Adipose tissue (tissue), 3 donors: ENCODE measurements around the gene NEDD8. TPM values are rescaled to one million over a fixed set of nuclear protein-coding genes. Genes with fewer than 3 reads are reported as not detected.
A peak's percentile ranks its signal among the peaks of the same experiment; 100 is the strongest.

Experiments
- H3K27ac ChIP-seq: one replicate; pipeline ENCODE4 v1.5.1; 2013; ENCODE audit warnings: low read depth, low read length
- WGBS, 3 donors: extraction: QIAGEN DNeasy Blood & Tissue Kit; methylation state at CpG; one replicate each; pipeline ENCODE4 v1.1.7; 2013; 5-methylcytosine and 5-hydroxymethylcytosine counted together
- polyA plus RNA-seq, 3 donors: library from polyadenylated mRNA; stranded (reverse); fragments of 200-250 nt; gene quantifications; one replicate each; pipeline ENCODE4 v1.2.3, GENCODE V29; 2013
- donor health status: healthy with polysubstance abuse.
- donor health status: Bipolar disorder and iron deficiency.
- donor health status: healthy.

The NEDD8 gene
- polyA plus RNA-seq, result 100 to 1,000 TPM in 2 of 3 donors, 10 to 100 TPM in 1; 82.9 to 296 (median 245) TPM

GRCh38 chr14:24232121-24232644, at the start of gene NEDD8:
Gene NEDD8, minus strand, starts transcription at chr14:24232367. Its CDS starts 100 bp downstream, at chr14:24232267.
- WGBS, 3 donors, result 0 to 1% (median 1%) methylated on average over 29 to 30 of the region's 30 CpGs
- peak within 1 kb of the TSS; percentile 75 for H3K27ac ChIP-seq

- WGBS, 3 donors, result 85 to 94% (median 91%) methylated on average over 7 of the region's 7 CpGs
- H3K27ac ChIP-seq, result no peak overlapping the region
Measured at GRCh38 chr14:24281636-24282035, 49.5 kb upstream of the NEDD8 start.

- H3K27ac ChIP-seq, result no peak overlapping the region
- 61 to 90% (median 63%) methylated on average over 6 of the region's 6 CpGs for WGBS, 3 donors
Measured at GRCh38 chr14:24280797-24281460, 48.8 kb upstream of the NEDD8 start.

DNA sequence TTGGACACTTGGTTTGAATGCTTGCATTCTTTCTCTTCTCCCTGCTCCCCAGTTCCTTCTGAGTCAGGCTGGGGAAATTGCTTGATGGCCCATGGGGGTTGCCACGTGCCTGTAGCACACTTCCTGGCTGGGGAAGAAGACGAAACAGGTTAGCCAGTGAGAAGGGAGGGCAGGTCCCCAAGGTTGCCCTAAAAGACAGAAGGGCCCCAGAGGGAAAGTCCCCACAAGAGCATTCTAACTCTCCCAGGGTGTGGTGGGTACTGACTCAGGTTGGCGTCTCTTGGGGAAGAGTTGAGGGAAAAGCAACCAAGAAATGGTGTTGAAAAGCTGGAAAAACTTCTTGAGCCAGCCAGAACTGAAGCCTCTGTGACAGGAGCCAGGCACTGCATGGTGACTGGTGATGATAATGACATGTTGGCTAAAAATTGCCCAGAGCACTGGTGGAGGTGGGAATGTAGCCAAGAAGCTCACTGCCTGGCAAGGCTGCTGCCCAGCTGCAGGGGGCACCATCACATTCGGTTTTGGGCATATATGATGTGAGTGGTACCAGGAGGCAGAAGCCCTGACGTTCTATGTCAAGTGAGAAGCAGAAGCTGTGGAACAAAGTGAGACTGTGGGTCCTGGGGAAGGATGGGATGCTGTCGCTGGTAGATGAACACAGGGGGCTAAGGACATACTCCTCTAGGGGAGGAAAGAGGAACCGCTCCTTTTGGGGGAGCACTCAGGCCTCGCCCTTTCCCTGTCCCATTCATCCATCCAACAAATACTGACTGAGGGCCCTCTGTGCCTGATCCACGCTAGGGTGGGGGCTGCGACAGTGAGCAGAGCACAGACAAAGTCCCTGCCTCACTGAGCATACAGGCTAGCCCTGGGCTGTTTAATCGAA, 47.4 kb upstream of the NEDD8 start:
- no peak overlapping the region for H3K27ac ChIP-seq
- WGBS, 3 donors, result 64 to 72% (median 66%) methylated on average over 11 of the region's 11 CpGs

DNA sequence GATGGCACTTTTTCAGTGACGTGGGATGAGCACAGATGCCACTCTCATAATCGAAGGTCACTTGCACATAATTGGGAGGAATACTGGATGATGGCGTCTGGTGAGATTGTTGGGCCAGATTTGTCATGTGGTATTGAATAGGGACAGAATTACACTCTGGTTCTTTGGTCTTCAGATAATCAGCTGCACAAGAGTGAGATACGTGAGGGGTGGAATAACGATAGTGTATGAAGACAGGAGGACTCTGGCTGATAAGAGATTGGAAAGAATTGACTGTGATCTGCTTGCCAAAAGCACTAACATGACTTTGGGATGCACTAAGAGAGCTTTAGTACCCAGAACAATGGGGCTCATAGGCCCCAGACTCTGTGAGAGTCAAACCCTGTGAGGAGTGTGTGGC, 46.3 kb upstream of the NEDD8 start:
- WGBS, 3 donors, result 86 to 95% (median 90%) methylated on average over 5 of the region's 5 CpGs
- H3K27ac ChIP-seq, result no peak overlapping the region

- H3K27ac ChIP-seq, result no peak overlapping the region
- WGBS, 3 donors, result 47 to 85% (median 49%) methylated on average over 11 of the region's 11 CpGs
Measured at GRCh38 chr14:24277606-24278321, 45.6 kb upstream of the NEDD8 start.

DNA sequence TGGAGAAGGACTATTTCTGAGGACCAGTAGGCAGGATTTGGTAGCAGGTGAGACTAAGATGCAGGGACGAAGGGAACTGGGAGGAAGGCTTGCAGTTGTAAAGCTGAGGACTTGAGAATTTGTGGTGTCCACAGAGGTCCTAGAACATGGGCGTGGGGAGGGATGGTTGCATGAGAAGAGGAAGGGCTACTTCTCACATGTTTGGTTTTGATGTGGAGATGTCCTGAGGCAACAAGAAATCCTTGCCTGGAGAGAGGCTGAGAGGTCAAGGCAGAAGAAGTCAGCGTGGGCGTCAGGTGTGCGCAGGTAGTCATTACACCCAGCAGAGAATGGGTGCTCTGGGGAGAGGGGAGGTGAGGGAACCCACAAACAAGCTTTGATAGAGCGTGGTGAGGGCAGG, 44.9 kb upstream of the NEDD8 start:
- WGBS, 3 donors, result 82 to 97% (median 84%) methylated on average over 6 of the region's 6 CpGs
- no peak overlapping the region for H3K27ac ChIP-seq

GRCh38 chr14:24274101-24274543, 42.0 kb upstream of the NEDD8 start:
- 37 to 68% (median 48%) methylated on average over 3 of the region's 3 CpGs for WGBS, 3 donors
- H3K27ac ChIP-seq, result no peak overlapping the region

DNA sequence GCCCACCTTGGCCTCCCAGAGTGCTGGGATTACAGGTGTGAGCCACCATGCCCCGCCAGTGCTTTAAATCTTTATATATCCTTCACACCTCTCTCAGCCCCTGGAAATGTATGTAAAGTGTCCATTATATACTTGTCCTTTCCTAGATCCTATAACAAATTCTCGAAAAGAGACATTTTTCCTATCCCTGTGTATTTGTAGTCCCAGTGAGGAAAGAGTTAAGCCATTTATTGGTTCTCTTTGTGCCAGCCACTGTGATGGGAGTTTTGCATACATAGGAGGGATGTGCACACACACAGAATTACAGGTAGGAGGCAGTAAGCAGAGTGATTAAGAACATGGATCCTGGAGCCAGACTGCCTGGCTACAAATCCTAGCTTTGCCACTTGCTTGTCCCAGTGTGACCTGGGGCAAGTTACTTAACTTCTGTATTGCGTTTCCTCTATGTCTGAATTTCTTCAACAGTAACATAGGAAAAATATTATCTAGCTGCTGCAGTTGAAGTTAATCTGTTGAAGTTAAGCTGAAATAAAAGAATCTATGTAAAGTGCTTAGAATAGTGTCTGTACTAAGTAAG, 41.3 kb upstream of the NEDD8 start:
- no peak overlapping the region for H3K27ac ChIP-seq
- WGBS, 3 donors, result 60 to 77% (median 70%) methylated on average over 3 of the region's 3 CpGs

DNA sequence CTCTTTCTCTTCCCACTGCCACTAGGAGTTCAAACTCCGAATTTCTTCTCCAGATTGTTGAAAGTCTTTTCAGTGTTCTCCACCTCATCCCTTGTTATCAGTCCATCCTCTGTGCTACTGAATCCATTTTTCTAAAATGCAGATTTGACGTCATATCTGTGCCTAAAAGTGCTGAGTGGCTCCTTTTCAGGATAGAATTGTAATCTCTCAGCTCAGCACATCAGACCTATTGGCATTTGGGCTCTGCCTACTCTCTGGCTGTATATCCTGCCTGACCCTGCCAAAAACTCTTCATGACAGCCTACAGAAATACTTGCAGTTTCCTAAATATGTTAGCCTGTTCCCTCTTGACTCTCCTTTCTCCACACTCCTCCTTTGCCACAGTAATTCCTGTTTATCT, 40.3 kb upstream of the NEDD8 start:
- WGBS, 3 donors, result 78 to 89% (median 85%) methylated on average over 2 of the region's 2 CpGs
- H3K27ac ChIP-seq, result no peak overlapping the region

DNA sequence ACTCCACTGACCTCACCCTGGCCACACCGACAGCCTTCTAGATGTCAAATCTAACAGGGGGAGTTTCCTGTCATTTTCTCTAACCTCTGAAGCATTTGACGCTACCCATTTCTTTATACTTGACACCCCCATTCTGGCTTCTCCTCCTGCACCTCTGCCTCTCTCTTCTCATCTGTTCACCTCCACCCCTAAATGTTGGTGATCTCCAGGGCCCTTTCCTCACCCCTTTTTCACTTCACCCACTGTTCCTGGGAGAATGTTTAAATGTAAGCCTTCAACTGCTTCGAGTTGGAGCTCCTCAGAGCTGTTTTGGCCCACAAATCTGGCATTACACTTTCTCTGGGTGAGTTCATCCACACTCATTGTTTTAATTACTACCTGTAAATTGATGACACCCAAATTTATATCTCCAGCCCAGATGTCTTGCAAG, 39.7 kb upstream of the NEDD8 start:
- WGBS, 3 donors, result 6 to 24% (median 18%) methylated on average over 3 of the region's 3 CpGs
- H3K27ac ChIP-seq, result no peak overlapping the region

DNA sequence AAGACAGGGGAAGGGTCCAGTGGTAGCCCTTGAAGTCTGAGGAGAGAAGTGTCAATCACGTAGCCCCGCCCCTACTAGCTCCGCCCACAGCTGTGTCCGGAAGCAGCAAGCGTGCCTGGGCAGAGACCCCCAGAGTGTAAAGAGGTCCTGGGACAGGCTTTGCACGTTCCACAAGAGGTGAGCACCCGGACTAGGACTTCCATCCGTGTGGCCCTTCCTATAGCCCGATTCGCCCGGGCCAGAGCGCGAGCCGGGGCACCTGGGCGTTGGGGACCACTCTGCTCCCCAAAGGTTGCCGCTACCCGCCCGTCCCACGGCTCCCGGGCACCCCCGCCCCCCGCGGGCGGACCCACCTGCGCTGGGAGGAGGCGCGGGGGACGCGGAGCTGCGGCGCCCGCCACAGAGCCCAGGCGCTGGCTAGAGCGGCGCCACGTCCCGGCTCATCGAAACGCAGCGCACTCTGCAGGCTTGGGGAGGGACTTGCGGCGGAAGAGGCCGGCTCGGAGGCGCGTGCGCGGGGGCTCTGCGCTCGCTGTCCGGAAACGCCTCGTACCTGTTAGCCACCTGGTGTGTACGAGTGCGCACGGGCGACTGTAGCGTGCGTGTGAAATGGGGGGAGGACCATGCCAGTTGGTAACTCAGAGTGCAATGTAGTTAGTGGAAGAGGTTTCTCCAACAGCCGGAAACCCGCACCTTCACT, 39.1 kb upstream of the NEDD8 start, which contains the start of gene RABGGTA:
Gene RABGGTA (minus strand): TSS at position 464 of the 700 bp plus-strand sequence. CDS start 482 bp downstream, outside the sequence.
- H3K27ac ChIP-seq, result peak within 1 kb of the TSS; percentile 31
- WGBS, 3 donors, result 0 to 1% (median 1%) methylated on average over 58 to 61 of the region's 61 CpGs

DNA sequence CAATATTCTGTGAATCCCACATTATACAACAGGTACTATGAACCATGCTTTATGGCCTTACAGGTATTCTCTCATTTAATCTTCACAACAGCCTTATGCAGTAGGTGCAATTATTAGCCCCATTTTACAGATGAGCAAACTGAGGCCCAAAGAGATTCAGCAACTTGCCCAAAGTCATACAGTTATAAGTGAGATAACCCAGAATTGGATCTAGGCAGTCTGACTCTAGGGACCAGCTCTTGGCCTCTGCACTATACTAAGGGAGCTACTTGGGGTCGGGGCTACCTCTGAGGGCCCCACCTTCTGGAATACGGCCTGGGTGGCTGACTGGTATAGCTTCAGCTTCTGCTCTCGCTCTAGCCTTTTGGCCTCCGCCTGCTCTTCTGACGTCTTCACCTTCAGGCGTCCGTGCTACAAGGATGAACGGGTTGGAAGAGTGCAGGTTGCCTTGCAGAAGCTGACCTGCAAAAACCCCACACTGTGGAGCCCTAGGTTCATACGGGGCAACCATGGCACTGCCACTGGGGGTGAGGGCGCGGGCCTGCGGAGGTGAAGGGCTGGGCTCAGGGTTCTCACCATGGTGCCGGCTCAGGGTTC, 38.5 kb upstream of the NEDD8 start:
- H3K27ac ChIP-seq, result no peak overlapping the region
- WGBS, 3 donors, result 13 to 19% (median 15%) methylated on average over 13 of the region's 13 CpGs

DNA sequence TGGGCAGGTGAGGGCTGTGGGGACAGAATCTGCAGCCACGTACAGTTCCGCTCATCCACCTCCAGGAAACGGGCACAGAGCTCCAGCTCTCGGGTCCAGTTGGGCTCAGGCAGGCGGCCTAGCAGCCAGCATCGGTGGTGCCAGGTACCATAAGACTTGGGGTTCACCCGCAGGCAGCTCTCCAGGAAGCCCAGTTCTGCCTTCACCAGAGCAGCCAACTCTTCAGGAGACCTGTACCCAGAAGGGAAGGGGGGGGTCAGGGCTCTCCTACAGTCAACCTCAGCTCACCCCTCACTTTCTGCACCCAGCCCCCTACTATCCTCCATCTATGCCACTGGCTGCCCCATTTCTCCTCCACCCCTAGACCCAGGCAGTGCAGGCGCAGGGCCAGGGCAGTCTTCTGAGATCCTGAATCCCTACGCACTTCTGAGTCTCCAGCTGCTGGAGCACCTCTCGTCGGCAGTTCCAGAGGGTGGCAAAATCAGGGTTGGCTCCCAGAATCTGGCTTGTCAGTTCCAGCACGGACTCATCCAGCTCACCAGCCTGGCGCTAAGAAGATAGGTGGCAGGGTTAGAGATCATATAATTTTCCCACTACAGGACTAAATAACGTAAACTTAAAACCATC, 37.9 kb upstream of the NEDD8 start:
- WGBS, 3 donors, result 94 to 97% (median 95%) methylated on average over 12 to 14 of the region's 14 CpGs
- H3K27ac ChIP-seq, result no peak overlapping the region

DNA sequence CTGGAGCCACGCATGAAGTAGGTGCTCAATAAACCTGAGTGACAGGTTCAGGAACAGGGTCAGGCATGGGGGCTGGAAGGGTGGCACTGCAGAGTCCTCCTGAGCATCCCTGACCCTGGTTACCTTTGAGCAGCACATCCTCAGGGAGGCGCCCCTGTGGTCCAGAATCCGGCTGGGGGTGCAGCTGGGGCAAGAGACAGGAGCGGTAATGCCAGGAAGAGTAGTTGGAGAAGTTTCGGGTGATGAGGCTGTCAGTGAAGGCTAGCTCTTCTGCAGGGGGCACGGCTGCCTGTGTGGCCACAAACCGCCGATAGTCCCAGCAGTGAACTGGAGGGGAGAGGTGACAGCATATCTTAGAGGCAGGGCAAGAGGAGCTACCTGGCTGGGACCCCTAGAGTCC, 37.2 kb upstream of the NEDD8 start:
- WGBS, 3 donors, result 94 to 95% (median 95%) methylated on average over 8 of the region's 8 CpGs
- H3K27ac ChIP-seq, result no peak overlapping the region

GRCh38 chr14:24268225-24268624, 36.1 kb upstream of the NEDD8 start:
- WGBS, 3 donors, result 89 to 95% (median 94%) methylated on average over 9 of the region's 9 CpGs
- no peak overlapping the region for H3K27ac ChIP-seq

- H3K27ac ChIP-seq, result no peak overlapping the region
- WGBS, 3 donors, result 89 to 96% (median 94%) methylated on average over 9 of the region's 9 CpGs
Measured at GRCh38 chr14:24267516-24267915, 35.3 kb upstream of the NEDD8 start.
